HEK293 (cell line): ENCODE data around the gene ZC3H10.
A peak's percentile ranks its signal among the peaks of the same experiment; 100 is the strongest.

Experiments used
- FEZF1 ChIP-seq: fragments of 450-650 bp; formaldehyde crosslinking; IDR thresholded peaks from 2 replicates; pipeline ENCODE4 v1.5.1; 2016; ENCODE audit warnings: missing biosample characterization, missing genetic modification characterization
- GLI2 ChIP-seq: fragments of 450-650 bp; formaldehyde crosslinking; IDR thresholded peaks from 2 replicates; pipeline ENCODE4; 2017; ENCODE audit warnings: missing biosample characterization, missing genetic modification characterization, low read depth, borderline replicate concordance
- GLI4 ChIP-seq: fragments of 450-650 bp; formaldehyde crosslinking; IDR thresholded peaks from 2 replicates; pipeline ENCODE4 v1.5.1; 2016; ENCODE audit warnings: missing biosample characterization, missing genetic modification characterization
- GLIS2 ChIP-seq: fragments of 450-650 bp; formaldehyde crosslinking; IDR thresholded peaks from 2 replicates; pipeline ENCODE4 v1.5.1; 2016; ENCODE audit warnings: missing biosample characterization, missing genetic modification characterization
- HOXA7 ChIP-seq: sonication (generic); formaldehyde crosslinking; IDR thresholded peaks from 2 replicates; pipeline ENCODE4 v1.8.1; 2022; ENCODE audit warnings: missing genetic modification reagents, borderline replicate concordance
- KLF10 ChIP-seq: fragments of 450-650 bp; IDR thresholded peaks from 2 replicates; pipeline ENCODE4 v1.5.1; 2018; ENCODE audit warnings: missing biosample characterization, mild to moderate bottlenecking, missing genetic modification characterization
- RBAK ChIP-seq: fragments of 450-650 bp; formaldehyde crosslinking; IDR thresholded peaks from 2 replicates; pipeline ENCODE4 v1.5.1; 2016; ENCODE audit warnings: missing biosample characterization, missing genetic modification characterization
- SCRT2 ChIP-seq: fragments of 450-650 bp; formaldehyde crosslinking; IDR thresholded peaks from 2 replicates; pipeline ENCODE4 v1.5.1; 2016; ENCODE audit warnings: missing biosample characterization, missing genetic modification characterization
- SETDB1 ChIP-seq: IDR thresholded peaks from one replicate; pipeline ENCODE4 v1.6.1; 2017; ENCODE audit warnings: mild to moderate bottlenecking, low read length, moderate library complexity, mixed read lengths; ENCODE audit not compliant: insufficient read length
- ZBTB21 ChIP-seq: fragments of 450-650 bp; formaldehyde crosslinking; IDR thresholded peaks from 2 replicates; pipeline ENCODE4 v1.5.1; 2017; ENCODE audit warnings: missing biosample characterization, missing genetic modification characterization
- ZBTB49 ChIP-seq: fragments of 450-650 bp; formaldehyde crosslinking; IDR thresholded peaks from 2 replicates; pipeline ENCODE4 v1.5.1; 2016; ENCODE audit warnings: missing biosample characterization, missing genetic modification characterization, low read depth
- ZNF132 ChIP-seq: fragments of 450-650 bp; formaldehyde crosslinking; IDR thresholded peaks from 2 replicates; pipeline ENCODE4 v1.5.1; 2017; ENCODE audit warnings: missing biosample characterization, missing genetic modification characterization, borderline replicate concordance
- ZNF133 ChIP-seq: fragments of 450-650 bp; formaldehyde crosslinking; IDR thresholded peaks from 2 replicates; pipeline ENCODE4 v1.5.1; 2016; ENCODE audit warnings: missing biosample characterization, missing genetic modification characterization
- ZNF223 ChIP-seq: fragments of 450-650 bp; formaldehyde crosslinking; IDR thresholded peaks from 2 replicates; pipeline ENCODE4 v1.5.1; 2016; ENCODE audit warnings: missing biosample characterization, missing genetic modification characterization
- ZNF274 ChIP-seq, 2 experiments: fragments of 200-500 bp in 1 of 2; fragments of 450-650 bp in 1 of 2; sonication (Bioruptor generic) in 1 of 2; formaldehyde crosslinking in 1 of 2; IDR thresholded peaks; 2 replicates each; pipeline versions ENCODE4 v1.5.1 to v1.6.1; 2014 to 2016; ENCODE audit warnings: borderline replicate concordance in 1 of 2, inconsistent platforms in 1 of 2, low read length in 1 of 2, missing biosample characterization in 1 of 2, missing genetic modification characterization in 1 of 2
- ZNF341 ChIP-seq: fragments of 450-650 bp; formaldehyde crosslinking; IDR thresholded peaks from 2 replicates; pipeline ENCODE4; 2016; ENCODE audit warnings: low read depth, missing biosample characterization, missing genetic modification characterization
- ZNF394 ChIP-seq: fragments of 450-650 bp; formaldehyde crosslinking; IDR thresholded peaks from 2 replicates; pipeline ENCODE4 v1.5.1; 2016; ENCODE audit warnings: missing biosample characterization, missing genetic modification characterization, mild to moderate bottlenecking, moderate library complexity, borderline replicate concordance
- ZNF426 ChIP-seq: fragments of 450-650 bp; formaldehyde crosslinking; IDR thresholded peaks from 2 replicates; pipeline ENCODE4 v1.5.1; 2017; ENCODE audit warnings: missing biosample characterization, missing genetic modification characterization, mild to moderate bottlenecking, inconsistent platforms, moderate library complexity
- ZNF623 ChIP-seq: fragments of 450-650 bp; formaldehyde crosslinking; IDR thresholded peaks from 2 replicates; pipeline ENCODE4 v1.5.1; 2016; ENCODE audit warnings: missing biosample characterization, missing genetic modification characterization
- ZNF670 ChIP-seq: fragments of 450-650 bp; formaldehyde crosslinking; IDR thresholded peaks from 2 replicates; pipeline ENCODE4 v1.5.1; 2016; ENCODE audit warnings: missing biosample characterization, missing genetic modification characterization, low read depth
- ZNF692 ChIP-seq: fragments of 450-650 bp; formaldehyde crosslinking; IDR thresholded peaks from 2 replicates; pipeline ENCODE4 v1.5.1; 2016; ENCODE audit warnings: missing biosample characterization, missing genetic modification characterization
- ZNF837 ChIP-seq: fragments of 450-650 bp; formaldehyde crosslinking; IDR thresholded peaks from 2 replicates; pipeline ENCODE4 v1.5.1; 2016; ENCODE audit warnings: missing biosample characterization, missing genetic modification characterization
- ZSCAN18 ChIP-seq: fragments of 450-650 bp; formaldehyde crosslinking; IDR thresholded peaks from 2 replicates; pipeline ENCODE4 v1.5.1; 2016; ENCODE audit warnings: missing biosample characterization, missing genetic modification characterization
- ZSCAN30 ChIP-seq: fragments of 450-650 bp; IDR thresholded peaks from 2 replicates; pipeline ENCODE4 v1.5.1; 2018; ENCODE audit warnings: missing biosample characterization, mild to moderate bottlenecking, missing genetic modification characterization, moderate library complexity
- TF ChIP-seq, protein P1 (sequence below): fragments of 450-650 bp; formaldehyde crosslinking; IDR thresholded peaks from 2 replicates; pipeline ENCODE4 v1.5.1; 2017; ENCODE audit warnings: missing biosample characterization, missing genetic modification characterization
- TF ChIP-seq, protein P2 (sequence below): fragments of 450-650 bp; formaldehyde crosslinking; IDR thresholded peaks from 2 replicates; pipeline ENCODE4 v1.5.1; 2016; ENCODE audit warnings: missing biosample characterization, missing genetic modification characterization
- TF ChIP-seq, protein P3 (sequence below): fragments of 450-650 bp; formaldehyde crosslinking; conservative IDR thresholded peaks from 2 replicates; pipeline ENCODE4 v1.5.1; 2016; ENCODE audit warnings: low read depth, missing biosample characterization, missing genetic modification characterization

The ZC3H10 gene

GRCh38 chr12:56129206-56129941 is 11.3 kb downstream of the ZC3H10 start (continued):
- TF ChIP-seq, protein P1, sequence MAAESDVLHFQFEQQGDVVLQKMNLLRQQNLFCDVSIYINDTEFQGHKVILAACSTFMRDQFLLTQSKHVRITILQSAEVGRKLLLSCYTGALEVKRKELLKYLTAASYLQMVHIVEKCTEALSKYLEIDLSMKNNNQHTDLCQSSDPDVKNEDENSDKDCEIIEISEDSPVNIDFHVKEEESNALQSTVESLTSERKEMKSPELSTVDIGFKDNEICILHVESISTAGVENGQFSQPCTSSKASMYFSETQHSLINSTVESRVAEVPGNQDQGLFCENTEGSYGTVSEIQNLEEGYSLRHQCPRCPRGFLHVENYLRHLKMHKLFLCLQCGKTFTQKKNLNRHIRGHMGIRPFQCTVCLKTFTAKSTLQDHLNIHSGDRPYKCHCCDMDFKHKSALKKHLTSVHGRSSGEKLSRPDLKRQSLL (tag by site-specific recombination), result no peak
- peak; percentile 75 for TF ChIP-seq GLIS2 (tag by site-specific recombination)
- no peak for TF ChIP-seq ZNF692 (tag by site-specific recombination)
- TF ChIP-seq RBAK (tag by site-specific recombination), result no peak
- no peak for TF ChIP-seq ZNF623 (tag by site-specific recombination)
- no peak for TF ChIP-seq FEZF1 (tag by site-specific recombination)
- peak; percentile 100 for TF ChIP-seq ZSCAN30 (tag by site-specific recombination)
- TF ChIP-seq SETDB1, result no peak
- peak; percentile 93 for TF ChIP-seq KLF10 (tag by site-specific recombination)
- no peak for TF ChIP-seq ZBTB21 (tag by site-specific recombination)
- no peak for TF ChIP-seq ZNF223
- TF ChIP-seq ZNF133, result no peak
- no peak for TF ChIP-seq ZNF670
- TF ChIP-seq SCRT2 (tag by site-specific recombination), result peak; percentile 86
- TF ChIP-seq ZNF132 (tag by site-specific recombination), result no peak
- TF ChIP-seq, protein P2, sequence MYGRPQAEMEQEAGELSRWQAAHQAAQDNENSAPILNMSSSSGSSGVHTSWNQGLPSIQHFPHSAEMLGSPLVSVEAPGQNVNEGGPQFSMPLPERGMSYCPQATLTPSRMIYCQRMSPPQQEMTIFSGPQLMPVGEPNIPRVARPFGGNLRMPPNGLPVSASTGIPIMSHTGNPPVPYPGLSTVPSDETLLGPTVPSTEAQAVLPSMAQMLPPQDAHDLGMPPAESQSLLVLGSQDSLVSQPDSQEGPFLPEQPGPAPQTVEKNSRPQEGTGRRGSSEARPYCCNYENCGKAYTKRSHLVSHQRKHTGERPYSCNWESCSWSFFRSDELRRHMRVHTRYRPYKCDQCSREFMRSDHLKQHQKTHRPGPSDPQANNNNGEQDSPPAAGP (tag by site-specific recombination), result peak; percentile 59; the same call in 1 of the 2 replicates
- TF ChIP-seq ZNF394 (tag by site-specific recombination), result no peak; the same call in 1 of the 2 replicates
- no peak for TF ChIP-seq ZNF837 (tag by site-specific recombination)
- TF ChIP-seq, protein P3, sequence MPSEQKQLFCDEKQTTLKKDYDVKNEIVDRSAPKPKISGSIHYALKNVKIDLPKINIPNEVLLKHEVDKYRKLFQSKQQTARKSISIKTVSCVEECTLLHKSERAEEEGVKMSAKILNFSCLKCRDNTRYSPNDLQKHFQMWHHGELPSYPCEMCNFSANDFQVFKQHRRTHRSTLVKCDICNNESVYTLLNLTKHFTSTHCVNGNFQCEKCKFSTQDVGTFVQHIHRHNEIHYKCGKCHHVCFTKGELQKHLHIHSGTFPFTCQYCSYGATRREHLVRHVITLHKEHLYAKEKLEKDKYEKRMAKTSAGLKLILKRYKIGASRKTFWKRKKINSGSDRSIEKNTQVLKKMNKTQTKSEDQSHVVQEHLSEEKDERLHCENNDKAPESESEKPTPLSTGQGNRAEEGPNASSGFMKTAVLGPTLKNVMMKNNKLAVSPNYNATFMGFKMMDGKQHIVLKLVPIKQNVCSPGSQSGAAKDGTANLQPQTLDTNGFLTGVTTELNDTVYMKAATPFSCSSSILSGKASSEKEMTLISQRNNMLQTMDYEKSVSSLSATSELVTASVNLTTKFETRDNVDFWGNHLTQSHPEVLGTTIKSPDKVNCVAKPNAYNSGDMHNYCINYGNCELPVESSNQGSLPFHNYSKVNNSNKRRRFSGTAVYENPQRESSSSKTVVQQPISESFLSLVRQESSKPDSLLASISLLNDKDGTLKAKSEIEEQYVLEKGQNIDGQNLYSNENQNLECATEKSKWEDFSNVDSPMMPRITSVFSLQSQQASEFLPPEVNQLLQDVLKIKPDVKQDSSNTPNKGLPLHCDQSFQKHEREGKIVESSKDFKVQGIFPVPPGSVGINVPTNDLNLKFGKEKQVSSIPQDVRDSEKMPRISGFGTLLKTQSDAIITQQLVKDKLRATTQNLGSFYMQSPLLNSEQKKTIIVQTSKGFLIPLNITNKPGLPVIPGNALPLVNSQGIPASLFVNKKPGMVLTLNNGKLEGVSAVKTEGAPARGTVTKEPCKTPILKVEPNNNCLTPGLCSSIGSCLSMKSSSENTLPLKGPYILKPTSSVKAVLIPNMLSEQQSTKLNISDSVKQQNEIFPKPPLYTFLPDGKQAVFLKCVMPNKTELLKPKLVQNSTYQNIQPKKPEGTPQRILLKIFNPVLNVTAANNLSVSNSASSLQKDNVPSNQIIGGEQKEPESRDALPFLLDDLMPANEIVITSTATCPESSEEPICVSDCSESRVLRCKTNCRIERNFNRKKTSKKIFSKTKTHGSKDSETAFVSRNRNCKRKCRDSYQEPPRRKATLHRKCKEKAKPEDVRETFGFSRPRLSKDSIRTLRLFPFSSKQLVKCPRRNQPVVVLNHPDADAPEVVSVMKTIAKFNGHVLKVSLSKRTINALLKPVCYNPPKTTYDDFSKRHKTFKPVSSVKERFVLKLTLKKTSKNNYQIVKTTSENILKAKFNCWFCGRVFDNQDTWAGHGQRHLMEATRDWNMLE (tag by site-specific recombination), result no peak
- no peak for TF ChIP-seq ZBTB49 (tag by site-specific recombination)
- no peak for TF ChIP-seq ZNF426 (tag by site-specific recombination)
- TF ChIP-seq HOXA7, result no peak
- no peak for TF ChIP-seq ZNF274 (IDR thresholded peaks at IDR 0.05; ENCODE audit: low read length)
- TF ChIP-seq ZNF274 (tag by site-specific recombination; IDR thresholded peaks at IDR 0.05; ENCODE audit: borderline replicate concordance), result no peak
- no peak for TF ChIP-seq GLI4 (tag by site-specific recombination)
- TF ChIP-seq GLI2 (tag by site-specific recombination), result no peak
- no peak for TF ChIP-seq ZSCAN18
- TF ChIP-seq ZNF341 (tag by site-specific recombination), result peak; percentile 88
